ENCODE data around the gene HOXC11.

Gene HOXC11

DNA sequence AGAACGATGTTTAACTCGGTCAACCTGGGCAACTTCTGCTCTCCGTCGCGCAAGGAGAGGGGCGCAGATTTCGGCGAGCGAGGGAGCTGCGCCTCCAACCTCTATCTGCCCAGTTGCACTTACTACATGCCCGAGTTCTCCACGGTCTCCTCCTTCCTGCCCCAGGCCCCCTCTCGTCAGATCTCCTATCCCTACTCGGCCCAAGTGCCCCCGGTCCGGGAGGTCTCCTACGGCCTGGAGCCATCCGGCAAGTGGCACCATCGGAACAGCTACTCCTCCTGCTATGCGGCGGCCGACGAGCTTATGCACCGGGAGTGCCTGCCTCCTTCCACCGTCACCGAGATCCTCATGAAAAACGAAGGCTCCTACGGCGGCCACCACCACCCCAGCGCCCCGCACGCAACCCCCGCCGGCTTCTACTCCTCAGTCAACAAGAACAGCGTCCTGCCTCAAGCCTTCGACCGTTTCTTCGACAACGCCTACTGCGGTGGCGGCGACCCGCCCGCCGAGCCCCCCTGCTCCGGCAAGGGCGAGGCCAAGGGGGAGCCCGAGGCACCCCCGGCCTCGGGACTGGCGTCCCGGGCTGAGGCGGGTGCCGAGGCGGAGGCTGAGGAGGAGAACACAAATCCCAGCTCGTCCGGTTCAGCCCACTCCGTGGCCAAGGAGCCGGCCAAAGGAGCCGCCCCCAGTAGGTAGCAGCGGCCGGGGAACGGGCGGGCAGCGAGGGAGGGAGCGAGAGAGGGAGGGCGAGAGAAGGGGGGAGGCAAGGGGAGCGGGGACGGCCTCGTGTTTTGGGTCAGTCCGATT lies 513 bp downstream of the HOXC11 start:
- no peak for DNase-seq (ENCODE audit: low read depth)

DNA sequence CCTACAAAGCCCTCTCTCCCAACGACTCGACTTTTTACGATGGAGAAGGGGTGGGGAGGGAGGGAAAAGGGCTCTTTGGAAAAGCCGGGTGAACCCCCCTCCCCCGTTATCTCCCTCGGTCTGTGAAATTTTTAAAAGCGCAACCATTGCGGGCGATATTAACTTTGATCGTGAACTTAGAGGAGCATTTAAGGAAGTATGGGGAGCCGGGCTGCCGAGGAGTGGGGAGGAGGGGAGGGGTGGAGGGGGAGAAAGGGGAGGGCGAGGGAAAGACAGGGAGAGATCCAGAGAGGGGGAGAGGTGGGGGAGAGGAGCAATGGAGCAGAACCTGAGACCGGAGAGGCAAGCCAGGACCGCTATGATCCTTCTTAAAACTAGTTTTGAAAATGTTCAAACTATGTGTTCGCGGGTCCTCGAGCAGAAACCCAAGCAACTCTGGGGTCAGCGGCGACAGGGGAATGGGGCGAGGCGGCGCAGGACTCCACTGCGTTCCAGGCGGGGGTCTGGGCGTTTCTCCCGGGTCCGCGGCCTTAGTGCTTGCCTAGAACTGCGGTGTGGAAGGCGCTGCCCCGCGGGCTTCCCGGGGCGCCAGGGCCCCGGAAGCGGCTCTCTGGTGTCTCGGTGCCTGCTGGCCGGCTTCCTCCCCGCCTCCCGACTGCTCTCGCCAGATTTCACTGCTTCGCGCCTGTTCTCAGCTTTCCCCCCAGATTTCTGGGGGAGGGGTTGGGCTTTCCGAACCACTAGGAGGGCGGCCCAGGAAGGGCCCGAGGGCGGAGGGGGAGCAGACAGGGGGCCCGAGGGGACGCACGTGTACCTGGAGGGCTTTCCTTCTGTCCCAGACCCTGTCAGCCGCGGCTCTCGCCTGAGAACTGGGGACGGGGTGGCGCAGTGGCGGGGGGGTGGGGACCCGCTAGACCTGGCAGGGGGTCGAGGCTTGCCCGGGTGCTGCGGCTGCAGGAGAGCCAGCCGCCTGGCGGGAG lies 1.4 kb downstream of the HOXC11 start, which contains the start of gene HOTAIR:
Gene HOTAIR (minus strand): TSS at position 871 of the 980 bp plus-strand sequence.
- no peak for DNase-seq (ENCODE audit: low read depth)

DNA sequence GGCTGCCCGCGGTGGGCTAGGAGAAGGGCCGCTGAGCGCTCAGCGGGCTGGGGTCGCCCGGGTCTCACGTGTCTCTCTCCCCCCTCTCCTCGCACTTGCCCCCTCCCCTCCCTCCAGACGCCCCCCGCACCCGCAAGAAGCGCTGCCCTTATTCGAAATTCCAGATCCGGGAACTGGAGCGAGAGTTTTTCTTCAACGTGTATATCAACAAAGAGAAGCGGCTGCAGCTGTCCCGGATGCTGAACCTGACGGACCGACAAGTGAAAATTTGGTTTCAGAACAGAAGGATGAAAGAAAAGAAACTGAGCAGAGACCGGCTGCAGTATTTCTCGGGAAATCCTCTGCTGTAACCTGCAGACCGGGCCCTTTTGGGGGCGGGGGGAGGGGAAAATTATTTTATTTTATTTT lies 2.1 kb downstream of the HOXC11 start:
- DNase-seq (ENCODE audit: low read depth): no peak

DNA sequence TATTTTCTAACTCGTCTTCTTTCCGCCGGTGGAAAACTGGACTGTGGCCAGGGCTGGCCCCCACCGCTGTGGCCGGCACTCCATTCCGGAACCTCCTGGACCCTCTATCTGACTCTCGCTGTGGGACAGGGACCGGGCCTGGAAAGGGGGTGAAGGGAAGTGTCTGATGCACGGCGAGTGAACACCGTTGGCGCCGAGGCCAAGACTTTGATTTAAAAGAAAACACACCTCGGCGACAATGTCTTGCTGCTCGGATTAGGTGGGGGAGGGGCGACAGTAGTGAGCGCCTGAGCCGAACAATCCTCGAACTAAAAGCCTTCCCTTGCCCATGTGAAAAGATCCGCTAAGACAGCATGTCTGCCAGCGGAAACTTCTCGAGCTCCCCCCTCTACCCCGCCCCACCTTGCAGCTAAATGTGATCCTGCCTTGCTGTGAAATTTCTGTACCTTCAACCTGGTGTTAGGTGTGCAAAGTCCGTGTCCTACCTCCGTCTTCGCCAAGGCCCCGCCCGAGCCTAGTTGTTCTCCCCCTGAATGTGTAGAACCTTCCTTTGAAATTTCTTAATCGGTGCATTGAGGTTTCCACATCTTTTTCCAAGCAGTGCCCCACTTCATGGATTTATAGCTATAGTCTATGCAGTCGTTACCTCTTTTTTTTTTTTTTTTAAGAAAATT lies 2.7 kb downstream of the HOXC11 start:
- no peak for DNase-seq (ENCODE audit: low read depth)

DNA sequence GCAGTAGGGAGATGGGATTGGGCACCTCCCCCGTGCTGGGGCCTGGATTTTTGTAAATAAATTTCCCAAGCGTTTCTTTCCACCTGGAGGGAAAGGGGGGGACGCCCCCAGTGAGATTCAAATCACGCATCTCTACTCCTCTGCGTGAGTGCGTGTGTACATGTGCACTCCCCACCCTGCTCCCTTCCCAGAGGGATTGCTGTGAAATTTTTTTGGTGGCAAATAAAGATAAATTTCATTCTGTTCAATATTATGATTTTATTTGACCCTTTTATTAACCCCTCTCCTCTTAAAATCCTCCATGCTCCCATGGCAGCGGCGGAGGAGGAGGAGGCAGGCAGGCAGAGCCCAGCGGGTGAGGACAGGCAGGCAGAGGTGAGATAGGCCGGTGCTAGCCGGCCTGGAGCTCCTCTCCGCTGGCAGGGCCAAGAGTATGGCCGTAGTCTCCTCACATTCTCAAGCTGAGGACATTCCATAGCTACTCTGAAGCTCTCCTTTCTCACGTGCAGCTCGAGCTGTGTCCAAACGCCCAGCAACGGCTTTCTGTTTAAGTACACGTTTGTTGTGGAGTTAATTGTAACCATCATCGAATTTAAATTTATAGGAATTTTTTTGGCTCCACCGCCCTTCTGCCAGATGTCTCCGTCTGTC lies 3.4 kb downstream of the HOXC11 start:
- no peak for DNase-seq (ENCODE audit: low read depth)

DNA sequence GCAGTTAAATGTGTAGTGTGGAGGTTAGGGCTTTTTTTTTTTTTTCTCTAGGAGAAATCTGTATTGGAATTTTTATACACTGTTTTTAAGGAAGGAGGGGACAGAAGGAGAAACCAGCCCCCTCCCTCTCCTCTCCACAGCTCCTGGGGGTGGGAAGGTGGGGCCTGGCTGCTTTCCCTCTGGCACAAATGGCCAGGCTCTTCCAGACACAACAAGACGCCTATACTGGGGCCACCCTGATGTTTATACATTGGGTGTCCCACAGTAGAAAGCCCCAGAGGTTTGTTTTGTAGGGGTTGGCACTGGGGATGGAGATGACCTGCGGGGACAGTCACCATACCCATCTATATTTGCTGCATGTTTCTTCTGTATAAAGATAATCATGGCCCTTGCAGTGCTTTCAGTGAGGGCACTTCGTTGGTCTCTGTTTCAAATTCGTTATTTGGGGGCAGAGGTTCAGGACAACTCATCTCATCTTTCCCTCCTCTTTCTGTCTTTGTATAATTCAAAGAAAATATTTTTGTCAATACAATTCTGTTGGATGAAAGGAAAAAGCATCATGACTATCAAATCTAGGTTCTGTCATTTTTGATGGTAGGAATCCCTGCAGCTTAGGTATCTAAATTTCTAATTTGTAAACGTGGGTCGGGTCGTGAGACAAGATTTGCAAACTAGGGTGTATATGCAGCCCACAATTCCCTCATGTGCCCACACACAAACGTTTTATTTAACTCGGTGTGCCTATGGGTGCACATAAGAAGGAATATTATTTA lies 4.1 kb downstream of the HOXC11 start:
- DNase-seq (ENCODE audit: low read depth): no peak

DNA sequence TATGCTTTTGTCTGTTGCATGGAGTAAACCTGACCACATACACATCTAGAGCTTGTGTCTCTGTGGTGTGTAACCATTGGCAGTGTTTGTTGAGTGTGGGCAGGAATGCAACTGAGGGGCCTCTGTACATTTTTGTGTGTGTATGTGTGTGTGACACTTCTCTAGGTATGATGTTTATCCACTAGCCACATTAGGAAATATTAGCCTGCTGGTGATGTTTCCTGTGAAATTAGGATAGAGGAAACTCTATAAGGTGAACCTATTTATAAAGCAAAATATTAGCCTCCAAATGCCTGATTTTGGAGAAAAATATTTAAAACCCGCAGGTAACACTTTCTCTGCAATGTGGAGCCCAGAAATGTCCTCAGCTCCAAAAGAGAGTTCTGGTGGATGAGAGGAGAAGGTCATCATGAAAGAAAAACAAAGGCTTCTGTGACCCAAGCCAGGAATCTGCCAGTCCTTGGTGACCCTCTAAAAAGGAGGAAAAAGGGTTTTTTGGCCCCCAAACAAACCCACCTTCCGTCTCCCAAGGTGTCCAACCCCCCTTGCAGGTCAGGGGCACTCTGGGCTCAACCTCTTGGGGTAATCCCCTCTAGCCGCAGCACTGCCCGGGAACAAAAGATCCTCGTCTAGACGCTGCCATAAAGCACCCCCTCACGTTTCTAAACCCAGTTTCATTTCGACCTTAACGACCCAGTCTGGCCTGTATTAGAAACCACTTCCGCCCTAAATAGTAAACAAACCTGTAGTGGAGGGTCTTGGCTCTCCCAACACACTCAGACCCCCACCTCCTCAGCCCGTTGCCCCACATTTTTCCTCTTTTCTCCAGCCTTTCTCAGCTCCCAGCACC lies 4.9 kb downstream of the HOXC11 start:
- no peak for DNase-seq (ENCODE audit: low read depth)

DNA sequence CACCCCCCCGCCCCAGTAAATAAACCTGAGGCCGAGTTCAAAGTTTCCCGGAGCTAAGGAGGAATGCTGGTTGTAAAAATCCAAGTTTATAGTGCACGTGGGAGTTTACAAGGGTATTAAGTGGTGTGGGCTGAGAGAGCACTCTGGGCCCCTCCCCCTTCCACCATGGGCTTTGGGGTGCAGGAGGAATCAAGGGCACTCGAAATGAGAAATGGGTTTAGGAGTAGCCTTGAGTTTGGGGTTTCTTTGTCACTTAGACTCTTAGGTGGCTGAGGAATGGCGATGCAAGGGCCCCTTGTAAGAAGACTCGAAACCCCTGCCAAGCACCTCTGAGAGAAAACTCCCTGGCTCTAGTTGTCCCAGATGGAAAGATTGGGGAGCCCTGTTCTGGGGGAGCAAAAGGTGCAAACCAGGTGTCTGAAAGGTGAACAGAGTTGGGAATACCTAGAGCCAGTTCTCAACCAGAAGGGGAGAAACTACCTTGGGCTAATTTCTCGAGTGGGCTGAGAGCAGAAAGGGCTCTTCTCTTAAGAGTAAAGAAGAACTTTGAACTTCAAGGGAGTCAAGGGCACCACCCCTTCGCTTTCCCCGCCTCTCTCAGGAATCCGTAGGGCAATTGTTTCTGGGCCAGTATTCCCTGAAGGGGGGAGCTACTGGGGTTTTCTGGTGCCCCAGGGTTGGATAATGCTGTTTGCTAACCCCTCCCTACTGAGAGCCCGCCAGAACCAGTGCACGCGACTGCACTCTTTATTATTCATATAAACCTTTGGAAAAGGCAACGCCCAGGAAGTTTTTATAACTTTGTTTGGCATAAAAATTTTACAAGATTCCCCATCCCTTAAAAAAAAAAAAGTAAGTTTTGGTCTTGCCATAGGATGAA lies 5.8 kb downstream of the HOXC11 start:
- no peak for DNase-seq (ENCODE audit: low read depth)

DNA sequence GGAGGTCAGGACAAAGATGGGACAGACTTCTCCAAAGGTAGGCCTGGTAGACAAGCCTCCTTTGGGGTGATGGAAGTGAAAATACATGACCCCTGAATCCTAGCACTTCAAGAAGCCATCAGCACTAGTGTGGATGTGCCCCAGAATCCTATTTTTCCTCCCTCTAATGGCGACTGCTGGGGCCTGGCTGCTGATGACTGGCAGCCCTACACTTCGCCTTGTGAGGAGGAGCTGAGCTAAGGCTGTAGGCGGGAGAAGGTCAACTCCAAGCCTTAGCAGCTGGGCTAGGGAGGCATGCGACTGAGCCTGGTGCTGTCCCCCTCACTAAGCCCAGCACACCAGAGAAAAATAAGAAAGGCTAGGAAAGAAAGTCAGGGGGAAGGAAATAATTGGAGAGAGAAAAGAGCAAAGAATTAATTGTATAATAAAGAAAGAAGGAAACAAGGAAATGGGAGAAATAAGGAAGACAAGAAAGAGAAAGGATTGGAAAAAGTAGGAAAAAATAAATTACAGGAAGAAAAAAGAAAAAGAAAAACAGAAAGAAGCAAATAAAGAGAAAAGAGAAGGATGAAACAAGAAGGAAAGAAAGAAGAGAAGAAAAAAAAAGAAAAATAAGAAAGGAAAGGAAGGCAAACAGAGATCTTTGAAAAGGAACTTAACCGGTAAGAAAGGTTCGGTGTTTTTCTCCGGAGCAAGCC lies 7.3 kb downstream of the HOXC11 start:
- DNase-seq (ENCODE audit: low read depth): no peak

DNA sequence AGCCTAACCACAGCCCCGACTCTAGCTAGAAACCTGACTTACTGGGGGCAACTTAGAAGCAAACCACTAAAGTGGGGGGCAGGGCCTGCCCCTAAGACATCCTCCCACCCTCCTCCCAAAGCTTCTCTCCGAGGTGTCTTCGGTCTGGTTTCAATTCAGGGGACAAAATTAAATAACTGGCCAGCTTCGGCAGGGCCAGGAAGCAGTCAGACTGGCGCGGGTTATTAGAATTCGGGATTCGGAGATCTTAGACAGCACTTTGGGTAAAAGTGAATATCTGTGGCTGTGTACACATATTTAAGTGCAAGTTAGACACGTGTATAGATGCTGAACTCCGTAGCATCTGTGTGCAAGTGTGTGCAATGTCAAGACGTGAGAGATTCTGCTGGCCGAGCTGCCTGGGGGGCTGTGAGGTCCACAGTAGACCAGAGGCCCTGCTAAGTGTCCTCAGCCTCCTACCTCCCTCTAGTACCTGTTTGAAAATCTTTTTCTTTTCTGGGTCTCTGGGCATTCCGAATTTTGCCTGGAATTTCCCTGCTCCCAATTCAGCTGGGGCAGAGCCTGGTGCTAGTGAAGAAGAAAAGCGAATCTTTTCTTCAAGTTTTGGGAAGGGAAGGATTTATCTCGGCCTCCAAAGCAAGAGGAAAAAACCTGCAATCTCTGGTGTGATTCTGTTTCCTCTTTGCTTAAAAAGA lies 8.0 kb downstream of the HOXC11 start:
- DNase-seq (ENCODE audit: low read depth): no peak

DNA sequence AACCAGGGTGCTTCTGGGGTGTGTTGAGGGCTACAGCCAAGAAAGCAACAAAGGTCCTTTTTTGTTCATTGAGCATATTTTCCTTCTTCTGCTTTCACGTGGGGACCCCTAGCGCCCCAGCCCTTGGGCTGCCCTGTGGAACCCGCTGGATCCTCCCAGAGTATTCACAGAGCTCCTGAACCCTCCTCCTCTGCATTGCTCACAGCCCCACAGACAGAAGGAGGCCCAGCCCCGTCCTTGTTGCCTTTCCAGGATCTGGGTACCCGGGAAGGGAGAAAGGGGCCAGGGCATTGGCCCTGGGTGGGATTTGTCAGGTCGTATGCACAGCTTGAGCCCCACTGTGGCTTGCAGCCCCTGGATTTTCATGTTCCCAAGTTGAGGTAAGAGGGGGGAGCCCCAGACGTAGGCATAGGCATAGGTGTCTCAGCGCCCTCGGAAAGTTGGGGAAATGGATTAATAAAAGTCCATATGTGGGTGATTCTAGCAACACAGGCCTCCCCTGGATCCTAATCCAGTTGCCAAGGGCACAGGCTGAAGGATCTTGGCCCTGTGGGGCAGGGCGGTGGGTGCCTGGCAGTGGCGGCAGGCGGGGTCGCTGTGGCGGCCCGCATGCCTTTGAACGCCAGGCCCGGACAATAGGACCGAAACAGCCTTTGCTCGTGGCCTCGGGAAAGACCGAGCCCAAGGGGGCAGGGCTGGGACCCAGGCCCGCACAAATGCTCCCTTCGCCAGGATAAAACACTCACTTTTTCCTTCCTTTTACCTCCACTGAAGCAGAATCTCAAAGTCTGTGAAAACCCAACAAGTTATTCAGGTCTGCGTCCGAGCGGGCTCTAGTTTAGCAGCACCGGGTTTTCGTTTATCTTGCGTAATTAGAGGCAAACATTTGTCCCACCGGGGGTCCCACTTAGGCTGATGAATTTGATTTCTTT lies 9.0 kb downstream of the HOXC11 start:
- no peak for DNase-seq (ENCODE audit: low read depth)

DNA sequence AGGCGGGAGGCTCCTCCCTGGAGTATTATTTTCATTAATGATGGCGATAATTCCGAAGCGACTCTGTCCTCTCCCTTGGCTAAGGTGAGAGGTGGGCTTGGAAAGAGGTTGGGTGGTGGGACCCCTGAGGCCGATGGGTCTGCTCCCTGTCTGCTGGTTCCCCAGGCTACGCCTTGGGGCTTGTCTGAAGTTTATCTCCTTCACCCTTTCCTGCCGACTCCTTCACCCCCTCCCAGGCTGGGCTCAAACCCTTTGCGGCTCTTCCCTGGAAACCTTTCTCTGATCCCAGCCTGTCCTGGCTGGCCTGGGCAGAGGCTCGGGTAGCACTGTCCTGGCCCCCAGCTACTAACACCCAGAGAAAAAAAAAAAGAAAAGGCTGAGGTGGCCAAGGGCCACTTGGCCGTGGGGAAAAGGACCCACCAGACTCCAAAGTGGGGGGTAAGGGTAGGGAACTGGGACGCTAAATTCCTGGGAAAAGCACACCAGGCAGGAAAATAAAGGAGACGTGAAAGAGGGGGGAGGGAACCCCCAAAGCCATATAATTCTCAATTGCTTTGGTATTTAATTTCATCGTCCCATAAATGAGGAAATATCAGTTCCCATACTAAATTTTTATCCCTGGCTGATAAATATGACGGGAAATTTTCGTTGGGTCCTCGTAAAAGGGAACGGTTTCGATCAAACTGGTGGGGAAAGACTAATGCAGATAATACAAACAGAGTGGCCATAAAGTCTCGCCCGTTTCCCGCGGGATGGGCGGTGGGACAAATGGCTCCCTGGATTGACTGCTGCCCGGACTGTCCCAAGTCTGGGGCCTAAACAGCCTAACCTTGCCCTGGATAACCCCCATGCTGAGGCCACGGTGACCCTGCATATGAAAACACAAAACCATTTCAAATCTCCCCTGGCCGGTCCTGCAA lies 10.0 kb downstream of the HOXC11 start:
- no peak for DNase-seq (ENCODE audit: low read depth)

DNA sequence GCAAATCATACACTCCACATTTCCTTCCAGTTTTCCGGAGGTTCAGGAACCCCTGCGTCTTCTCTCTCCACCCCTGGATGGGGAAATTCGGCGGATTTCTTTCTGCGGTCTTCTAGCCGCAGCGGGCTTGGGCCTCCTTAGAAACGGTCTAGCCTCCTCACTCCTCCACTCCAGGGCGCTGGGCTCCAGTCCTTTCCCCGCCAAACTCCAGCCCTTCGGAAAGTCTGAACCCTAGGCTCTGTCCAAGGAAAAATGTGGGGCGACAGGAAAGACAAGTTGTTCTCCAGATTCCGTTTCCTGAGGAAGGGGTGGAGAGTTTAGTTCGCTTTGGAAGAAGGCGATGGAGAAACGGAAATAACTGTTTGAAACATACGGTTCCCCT lies 10.6 kb downstream of the HOXC11 start:
- no peak for DNase-seq (ENCODE audit: low read depth)

DNA sequence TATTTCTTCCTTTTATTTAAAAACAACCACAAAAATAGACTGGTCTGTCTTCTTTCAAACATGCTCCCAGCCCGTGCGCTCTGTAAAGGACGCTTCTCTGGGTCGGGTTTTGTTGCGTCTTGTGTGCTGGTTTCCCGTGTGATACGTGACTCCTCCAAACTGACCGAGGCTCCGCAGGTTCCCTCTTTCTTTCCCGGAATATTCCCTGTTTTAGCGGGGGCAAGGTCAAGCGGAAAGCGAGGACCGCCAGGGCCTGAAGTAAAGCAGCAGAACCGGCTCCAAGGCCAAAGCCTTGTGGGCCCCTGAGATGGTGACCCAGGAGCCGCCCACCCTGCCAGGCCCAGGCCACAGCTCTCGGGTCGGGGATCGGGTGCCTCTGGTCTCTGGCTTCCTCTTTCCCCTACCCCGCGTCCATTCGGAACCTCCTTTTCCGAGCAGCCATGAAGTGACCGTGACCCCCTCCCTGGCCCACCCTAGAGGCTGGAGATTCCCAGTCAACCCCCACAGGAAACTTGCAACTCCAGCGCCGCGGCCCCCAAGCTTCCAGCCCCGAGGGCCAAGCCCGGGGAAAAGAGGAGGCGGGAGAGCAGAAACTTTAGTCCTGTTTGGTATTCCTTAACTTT lies 11.1 kb downstream of the HOXC11 start:
- no peak for DNase-seq (ENCODE audit: low read depth)
